Measurements from ENCODE around the gene FERMT3.

Gene FERMT3

DNA sequence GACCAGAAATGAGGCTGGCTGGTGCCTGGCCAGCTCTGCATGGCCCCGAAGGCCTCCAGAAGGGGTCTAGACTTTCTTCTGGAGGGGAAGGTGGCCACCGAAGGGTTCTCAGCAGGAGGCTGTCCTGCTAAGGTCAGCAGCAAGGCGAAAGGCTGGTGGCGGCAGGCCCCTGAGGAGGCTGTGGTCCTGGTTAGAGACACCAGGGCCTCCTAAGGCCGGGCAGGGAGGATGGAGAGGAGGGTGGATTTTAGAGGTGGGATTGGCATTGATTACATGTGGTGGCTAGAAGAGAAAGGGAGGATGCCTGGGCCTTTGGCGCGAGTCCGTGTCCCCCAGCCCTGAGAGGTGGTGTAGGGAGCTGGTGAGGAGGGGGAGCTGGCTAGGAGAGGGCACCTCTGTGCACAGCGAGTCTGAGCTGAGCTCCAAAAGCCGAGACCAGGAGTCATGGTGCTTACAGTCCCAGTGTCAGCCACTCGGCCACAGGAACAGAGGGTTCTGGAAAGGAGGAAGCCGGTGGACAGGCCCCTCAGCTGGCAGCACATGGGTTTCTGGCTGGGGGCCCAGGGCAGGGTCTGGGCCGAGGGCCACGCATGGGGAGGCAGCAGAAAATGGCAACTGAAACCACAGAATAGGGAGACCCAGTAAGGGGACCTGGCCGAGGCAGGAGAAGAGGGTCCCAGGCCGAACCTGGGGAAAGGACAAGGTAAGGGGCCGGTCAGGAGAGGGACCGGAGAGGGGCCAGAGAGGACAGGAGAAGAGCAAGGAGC is 2.5 kb downstream of the FERMT3 start:
- ChIA-PET POLR2A (interaction anchor here (1.2 to 5.3 kb wide), 4 partner anchors 8 to 96 kb away, joined by 4 to 74 read pairs (median 27); partner anchors contain the start of genes ESRRA, FKBP2 and PPP1R14B), CTCF (interaction anchor here (1.6 to 15.6 kb wide), 7 partner anchors 11 to 94 kb away, joined by 7 to 321 read pairs (median 88); partner anchors contain the start of genes CATSPERZ, DNAJC4, ESRRA and FKBP2)
- 77% methylated on average over 17 of the region's 18 CpGs for WGBS (ENCODE audit: insufficient coverage)
- DNase-seq, result no peak
- Histone ChIP-seq H3K27ac (ENCODE audit: insufficient read depth in 1 of 2, low read depth in 1 of 2, low read length in 2 of 2, poor library complexity in 1 of 2, severe bottlenecking in 2 of 2) (peak overlapping the region; percentile 89 to 95), H3K4me3 (ENCODE audit: control insufficient read depth in 1 of 7, extremely low read depth in 1 of 7, insufficient read depth in 4 of 7, low read depth in 2 of 7, low read length in 6 of 7) (peak overlapping the region in 4 of 7 experiments; percentile 77 to 94 (median 90)), H3K4me1 (ENCODE audit: control extremely low read depth in 1 of 4, control insufficient read depth in 4 of 4, insufficient read depth in 4 of 4, low read length in 3 of 4) (peaks cover 5 to 55% (median 52%) of the 10 kb centered on the region in 4 experiments), H3K9me3 (ENCODE audit: control extremely low read depth in 1 of 5, control insufficient read depth in 4 of 5, insufficient read depth in 2 of 5, low read depth in 1 of 5, low read length in 4 of 5) (no peaks in the 10 kb centered on the region), H3K27me3 (replicated peaks in 2 of 5; ENCODE audit: control insufficient read depth in 4 of 5, insufficient read depth in 5 of 5, low read length in 4 of 5) (no peaks in the 10 kb centered on the region), H3K36me3 (ENCODE audit: control insufficient read depth in 4 of 4, insufficient read depth in 4 of 4, low read length in 3 of 4) (peaks cover 9 to 55% (median 37%) of the 10 kb centered on the region in 4 experiments)

DNA sequence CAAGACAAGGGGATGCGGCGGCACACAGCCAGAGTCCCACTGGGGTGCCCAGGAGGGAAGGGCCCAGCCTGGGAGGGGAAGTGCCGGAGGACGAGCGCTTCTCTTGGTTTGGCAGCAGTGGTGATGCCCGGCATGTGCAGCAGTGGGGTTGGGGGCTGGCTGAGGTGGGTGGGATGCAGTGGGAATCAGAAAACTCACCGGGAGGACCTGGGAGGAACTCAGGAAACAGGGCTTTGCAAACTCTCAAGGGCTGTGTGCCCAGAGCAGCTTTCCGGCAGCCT is 3.0 kb downstream of the FERMT3 start:
- Histone ChIP-seq H3K36me3 (ENCODE audit: control insufficient read depth in 4 of 4, insufficient read depth in 4 of 4, low read length in 3 of 4) (peaks cover 9 to 52% (median 35%) of the 10 kb centered on the region in 4 experiments), H3K4me3 (ENCODE audit: control insufficient read depth in 1 of 7, extremely low read depth in 1 of 7, insufficient read depth in 4 of 7, low read depth in 2 of 7, low read length in 6 of 7) (no peak overlapping the region), H3K27ac (ENCODE audit: insufficient read depth in 1 of 2, low read depth in 1 of 2, low read length in 2 of 2, poor library complexity in 1 of 2, severe bottlenecking in 2 of 2) (peak overlapping the region in 1 of 2 experiments; percentile 95), H3K4me1 (ENCODE audit: control extremely low read depth in 1 of 4, control insufficient read depth in 4 of 4, insufficient read depth in 4 of 4, low read length in 3 of 4) (peaks cover 5 to 50% (median 47%) of the 10 kb centered on the region in 4 experiments), H3K27me3 (replicated peaks in 2 of 5; ENCODE audit: control insufficient read depth in 4 of 5, insufficient read depth in 5 of 5, low read length in 4 of 5) (no peaks in the 10 kb centered on the region), H3K9me3 (ENCODE audit: control extremely low read depth in 1 of 5, control insufficient read depth in 4 of 5, insufficient read depth in 2 of 5, low read depth in 1 of 5, low read length in 4 of 5) (no peaks in the 10 kb centered on the region)
- POLR2A ChIA-PET, result interaction anchor here (1.2 kb wide), 1 partner anchor 8 kb away, joined by 4 read pairs; no protein-coding TSS in a partner anchor
- 76% methylated on average over 7 of the region's 8 CpGs for WGBS (ENCODE audit: insufficient coverage)
- DNase-seq, result no peak
- CTCF ChIA-PET, result interaction anchor here (1.6 to 15.6 kb wide), 5 partner anchors 11 to 93 kb away, joined by 7 to 321 read pairs (median 123); partner anchors contain the start of genes CATSPERZ, DNAJC4, ESRRA and FKBP2

DNA sequence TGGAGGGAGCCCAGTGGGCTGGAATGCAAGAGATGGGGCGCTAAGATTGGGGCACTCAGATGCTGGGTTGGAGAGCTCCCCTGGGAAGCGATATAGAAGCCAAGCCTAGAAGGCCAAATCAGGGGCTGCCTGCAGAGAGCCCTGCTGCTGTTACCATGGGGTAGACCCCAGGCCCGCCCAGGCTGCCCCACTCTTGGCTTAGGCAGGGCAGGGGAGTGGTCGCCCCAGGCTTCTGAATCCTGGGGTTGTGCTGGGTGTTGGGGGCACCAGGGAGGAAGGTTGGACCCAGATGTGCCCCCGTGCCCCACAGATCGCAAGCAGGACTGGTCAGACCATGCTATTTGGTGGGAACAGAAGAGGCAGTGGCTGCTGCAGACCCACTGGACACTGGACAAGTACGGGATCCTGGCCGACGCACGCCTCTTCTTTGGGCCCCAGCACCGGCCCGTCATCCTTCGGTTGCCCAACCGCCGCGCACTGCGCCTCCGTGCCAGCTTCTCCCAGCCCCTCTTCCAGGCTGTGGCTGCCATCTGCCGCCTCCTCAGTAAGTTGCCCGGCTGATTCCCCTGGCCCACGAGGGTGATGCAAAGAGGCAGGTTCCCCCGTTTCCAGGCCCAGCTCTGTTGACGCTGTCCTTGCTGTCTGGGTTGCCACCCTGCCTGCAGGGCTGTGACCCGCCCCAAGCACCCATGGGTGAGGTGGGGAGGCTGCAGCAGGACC is 3.9 kb downstream of the FERMT3 start:
- peaks cover 5 to 41% (median 37%) of the 10 kb centered on the region in 4 experiments for H3K4me1 ChIP-seq (ENCODE audit: control extremely low read depth in 1 of 4, control insufficient read depth in 4 of 4, insufficient read depth in 4 of 4, low read length in 3 of 4)
- no peaks in the 10 kb centered on the region for H3K9me3 ChIP-seq (ENCODE audit: control extremely low read depth in 1 of 5, control insufficient read depth in 4 of 5, insufficient read depth in 2 of 5, low read depth in 1 of 5, low read length in 4 of 5)
- ChIA-PET POLR2A (interaction anchor here (0.5 to 1.0 kb wide), 2 partner anchors 9 to 31 kb away, joined by 3 read pairs; partner anchors contain the start of gene FKBP2), CTCF (interaction anchor here (1.0 to 15.6 kb wide), 5 partner anchors 10 to 127 kb away, joined by 3 to 321 read pairs (median 123); partner anchors contain the start of genes CATSPERZ, ESRRA, FKBP2 and NUDT22)
- no peak overlapping the region for H3K4me3 ChIP-seq (ENCODE audit: control insufficient read depth in 1 of 7, extremely low read depth in 1 of 7, insufficient read depth in 4 of 7, low read depth in 2 of 7, low read length in 6 of 7)
- no peaks in the 10 kb centered on the region for H3K27me3 ChIP-seq (replicated peaks in 2 of 5; ENCODE audit: control insufficient read depth in 4 of 5, insufficient read depth in 5 of 5, low read length in 4 of 5)
- no peak overlapping the region for H3K27ac ChIP-seq (ENCODE audit: insufficient read depth in 1 of 2, low read depth in 1 of 2, low read length in 2 of 2, poor library complexity in 1 of 2, severe bottlenecking in 2 of 2)
- peaks cover 12 to 59% (median 41%) of the 10 kb centered on the region in 4 experiments for H3K36me3 ChIP-seq (ENCODE audit: control insufficient read depth in 4 of 4, insufficient read depth in 4 of 4, low read length in 3 of 4)
- 97% methylated on average over 22 of the region's 24 CpGs for WGBS (ENCODE audit: insufficient coverage)
- no peak for DNase-seq

DNA sequence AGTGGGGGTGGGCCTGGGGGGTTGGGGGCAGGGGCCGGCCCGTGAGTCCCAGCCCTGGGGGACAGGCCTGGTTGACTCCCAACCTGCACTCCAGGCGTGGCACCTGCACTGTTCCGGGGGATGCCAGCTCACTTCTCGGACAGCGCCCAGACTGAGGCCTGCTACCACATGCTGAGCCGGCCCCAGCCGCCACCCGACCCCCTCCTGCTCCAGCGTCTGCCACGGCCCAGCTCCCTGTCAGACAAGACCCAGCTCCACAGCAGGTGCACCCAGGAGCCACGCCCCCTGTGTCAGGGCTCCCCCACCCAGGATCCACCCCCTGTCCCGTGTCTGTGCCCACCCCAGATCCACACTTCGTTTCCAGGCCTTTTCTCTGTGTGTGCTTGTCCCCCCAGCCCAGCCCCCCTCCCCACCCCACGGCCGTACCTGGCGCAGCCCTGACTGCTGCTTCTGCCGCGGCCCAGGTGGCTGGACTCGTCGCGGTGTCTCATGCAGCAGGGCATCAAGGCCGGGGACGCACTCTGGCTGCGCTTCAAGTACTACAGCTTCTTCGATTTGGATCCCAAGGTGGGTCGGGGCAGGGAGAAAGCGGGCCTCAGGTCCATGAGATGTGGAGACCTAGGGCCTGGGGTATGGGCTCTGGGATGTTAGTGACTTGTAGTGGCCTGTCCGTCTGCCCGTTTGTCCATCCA is 4.8 kb downstream of the FERMT3 start:
- Histone ChIP-seq H3K4me1 (ENCODE audit: control extremely low read depth in 1 of 4, control insufficient read depth in 4 of 4, insufficient read depth in 4 of 4, low read length in 3 of 4) (peaks cover 0 to 32% (median 29%) of the 10 kb centered on the region in 4 experiments), H3K9me3 (ENCODE audit: control extremely low read depth in 1 of 5, control insufficient read depth in 4 of 5, insufficient read depth in 2 of 5, low read depth in 1 of 5, low read length in 4 of 5) (no peaks in the 10 kb centered on the region), H3K36me3 (ENCODE audit: control insufficient read depth in 4 of 4, insufficient read depth in 4 of 4, low read length in 3 of 4) (peaks cover 12 to 61% (median 41%) of the 10 kb centered on the region in 4 experiments), H3K27me3 (replicated peaks in 2 of 5; ENCODE audit: control insufficient read depth in 4 of 5, insufficient read depth in 5 of 5, low read length in 4 of 5) (no peaks in the 10 kb centered on the region), H3K27ac (ENCODE audit: insufficient read depth in 1 of 2, low read depth in 1 of 2, low read length in 2 of 2, poor library complexity in 1 of 2, severe bottlenecking in 2 of 2) (peak overlapping the region in 1 of 2 experiments; percentile 49), H3K4me3 (ENCODE audit: control insufficient read depth in 1 of 7, extremely low read depth in 1 of 7, insufficient read depth in 4 of 7, low read depth in 2 of 7, low read length in 6 of 7) (no peak overlapping the region)
- no peak for DNase-seq
- CTCF ChIA-PET, result interaction anchor here (1.0 to 15.6 kb wide), 2 partner anchors 9 to 127 kb away, joined by 3 to 321 read pairs; partner anchors contain the start of genes NUDT22 and TRPT1
- POLR2A ChIA-PET, result interaction anchor here (0.5 to 1.2 kb wide), 3 partner anchors 13 to 30 kb away, joined by 3 read pairs; partner anchors contain the start of gene FKBP2
- WGBS (ENCODE audit: insufficient coverage), result 93% methylated on average over 17 of the region's 30 CpGs

GRCh38 chr11:64216879-64217278 is 10.4 kb downstream of the FERMT3 start:
- peaks cover 18 to 74% (median 49%) of the 10 kb centered on the region in 4 experiments for H3K36me3 ChIP-seq (ENCODE audit: control insufficient read depth in 4 of 4, insufficient read depth in 4 of 4, low read length in 3 of 4)
- POLR2A ChIA-PET, result interaction anchor here (1.0 to 5.7 kb wide), 4 partner anchors 8 to 14 kb away, joined by 3 to 49 read pairs (median 4); partner anchors contain the start of genes DNAJC4, FERMT3, NUDT22 and TRPT1

DNA sequence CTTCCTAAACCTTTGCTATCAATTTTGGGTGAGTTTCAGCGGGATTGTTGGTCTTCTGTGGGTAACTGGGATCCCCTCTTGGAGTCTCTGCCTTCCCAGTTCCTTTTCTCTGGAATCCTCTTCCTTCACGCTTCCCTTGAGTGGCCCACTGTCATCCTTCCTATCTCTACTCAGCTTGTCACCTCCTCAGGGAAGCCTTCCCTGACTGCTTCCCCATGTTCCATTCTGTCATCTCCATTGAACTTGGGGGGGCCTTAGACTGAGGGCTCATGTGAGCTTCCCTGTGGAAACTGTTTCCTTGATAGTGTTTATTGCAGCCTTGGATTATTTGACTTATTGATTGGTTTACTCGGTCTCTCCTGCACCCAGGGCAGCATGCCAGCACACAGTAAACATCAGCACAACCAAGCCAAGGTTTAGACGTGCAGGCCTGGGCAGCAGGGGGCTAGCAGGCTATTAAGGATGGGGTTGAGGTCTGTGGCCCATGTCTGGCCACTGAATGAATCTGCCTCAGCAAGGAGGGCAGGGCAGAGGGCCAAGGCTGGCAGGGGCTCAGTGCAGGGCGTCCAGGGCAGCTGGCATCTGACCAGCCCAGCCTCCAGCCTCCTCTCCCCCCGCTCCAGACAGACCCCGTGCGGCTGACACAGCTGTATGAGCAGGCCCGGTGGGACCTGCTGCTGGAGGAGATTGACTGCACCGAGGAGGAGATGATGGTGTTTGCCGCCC is 12.3 kb downstream of the FERMT3 start:
- DNase-seq, result no peak
- Histone ChIP-seq H3K4me3 (ENCODE audit: control insufficient read depth in 1 of 7, extremely low read depth in 1 of 7, insufficient read depth in 4 of 7, low read depth in 2 of 7, low read length in 6 of 7) (no peak overlapping the region), H3K36me3 (ENCODE audit: control insufficient read depth in 4 of 4, insufficient read depth in 4 of 4, low read length in 3 of 4) (peaks cover 12 to 74% (median 51%) of the 10 kb centered on the region in 4 experiments), H3K4me1 (ENCODE audit: control extremely low read depth in 1 of 4, control insufficient read depth in 4 of 4, insufficient read depth in 4 of 4, low read length in 3 of 4) (no peaks in the 10 kb centered on the region), H3K27me3 (replicated peaks in 2 of 5; ENCODE audit: control insufficient read depth in 4 of 5, insufficient read depth in 5 of 5, low read length in 4 of 5) (no peaks in the 10 kb centered on the region), H3K9me3 (ENCODE audit: control extremely low read depth in 1 of 5, control insufficient read depth in 4 of 5, insufficient read depth in 2 of 5, low read depth in 1 of 5, low read length in 4 of 5) (no peaks in the 10 kb centered on the region), H3K27ac (ENCODE audit: insufficient read depth in 1 of 2, low read depth in 1 of 2, low read length in 2 of 2, poor library complexity in 1 of 2, severe bottlenecking in 2 of 2) (no peak overlapping the region)
- ChIA-PET POLR2A (interaction anchor here (5.7 kb wide), 1 partner anchor 14 kb away, joined by 49 read pairs; the partner anchor contains the start of gene FERMT3), CTCF (interaction anchor here (1.0 to 16.0 kb wide), 5 partner anchors 9 to 85 kb away, joined by 4 to 321 read pairs (median 5); partner anchors contain the start of gene FERMT3)
- WGBS (ENCODE audit: insufficient coverage), result 93% methylated on average over 6 of the region's 11 CpGs

More at GRCh38 chr11:64216879-64217278, 10.4 kb downstream of the FERMT3 start:
- DNase-seq, result peak; percentile 29 to 57 (median 56)
- 80% methylated on average over 6 of the region's 6 CpGs for WGBS (ENCODE audit: insufficient coverage)
- no peak overlapping the region for H3K27ac ChIP-seq (ENCODE audit: insufficient read depth in 1 of 2, low read depth in 1 of 2, low read length in 2 of 2, poor library complexity in 1 of 2, severe bottlenecking in 2 of 2)
- no peaks in the 10 kb centered on the region for H3K27me3 ChIP-seq (replicated peaks in 2 of 5; ENCODE audit: control insufficient read depth in 4 of 5, insufficient read depth in 5 of 5, low read length in 4 of 5)
- no peaks in the 10 kb centered on the region for H3K9me3 ChIP-seq (ENCODE audit: control extremely low read depth in 1 of 5, control insufficient read depth in 4 of 5, insufficient read depth in 2 of 5, low read depth in 1 of 5, low read length in 4 of 5)
- no peaks in the 10 kb centered on the region for H3K4me1 ChIP-seq (ENCODE audit: control extremely low read depth in 1 of 4, control insufficient read depth in 4 of 4, insufficient read depth in 4 of 4, low read length in 3 of 4)
- CTCF ChIA-PET, result interaction anchor here (0.9 to 16.0 kb wide), 10 partner anchors 9 to 85 kb away, joined by 3 to 321 read pairs (median 4); partner anchors contain the start of genes FERMT3, NUDT22 and TRPT1
- no peak overlapping the region for H3K4me3 ChIP-seq (ENCODE audit: control insufficient read depth in 1 of 7, extremely low read depth in 1 of 7, insufficient read depth in 4 of 7, low read depth in 2 of 7, low read length in 6 of 7)
